ENCODE data around the gene GAP43.

GAP43 gene

GRCh38 chr3:115660646-115661337 lies 37.5 kb downstream of the GAP43 start:
- DNase-seq (ENCODE audit: low read depth in 2 of 2), result no peak

- no peak for DNase-seq (ENCODE audit: low read depth in 2 of 2)
Observed at GRCh38 chr3:115662356-115662755, 39.0 kb downstream of the GAP43 start.

DNA sequence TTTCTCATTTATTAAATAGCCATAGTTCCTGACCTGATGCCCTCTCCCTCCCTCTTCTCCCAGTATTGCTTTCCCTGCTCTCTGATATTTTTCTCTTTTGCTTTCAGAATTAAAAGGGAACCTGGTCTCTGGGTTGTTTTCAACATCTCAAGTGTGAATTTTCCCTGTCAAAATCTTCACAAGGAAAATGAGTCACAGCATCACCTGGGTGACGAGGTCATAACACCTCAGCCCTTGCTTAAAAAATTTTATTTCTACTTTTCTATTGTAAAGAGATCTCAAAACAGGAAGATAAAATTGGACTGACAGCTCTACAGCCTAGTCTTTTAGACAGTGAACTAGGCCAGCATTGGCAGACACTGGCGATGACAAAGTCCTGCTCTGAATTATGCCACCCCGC lies 40.1 kb downstream of the GAP43 start:
- DNase-seq (ENCODE audit: low read depth in 2 of 2), result no peak

- no peak for DNase-seq (ENCODE audit: low read depth in 2 of 2)
Observed at GRCh38 chr3:115666081-115666480, 42.8 kb downstream of the GAP43 start.

DNA sequence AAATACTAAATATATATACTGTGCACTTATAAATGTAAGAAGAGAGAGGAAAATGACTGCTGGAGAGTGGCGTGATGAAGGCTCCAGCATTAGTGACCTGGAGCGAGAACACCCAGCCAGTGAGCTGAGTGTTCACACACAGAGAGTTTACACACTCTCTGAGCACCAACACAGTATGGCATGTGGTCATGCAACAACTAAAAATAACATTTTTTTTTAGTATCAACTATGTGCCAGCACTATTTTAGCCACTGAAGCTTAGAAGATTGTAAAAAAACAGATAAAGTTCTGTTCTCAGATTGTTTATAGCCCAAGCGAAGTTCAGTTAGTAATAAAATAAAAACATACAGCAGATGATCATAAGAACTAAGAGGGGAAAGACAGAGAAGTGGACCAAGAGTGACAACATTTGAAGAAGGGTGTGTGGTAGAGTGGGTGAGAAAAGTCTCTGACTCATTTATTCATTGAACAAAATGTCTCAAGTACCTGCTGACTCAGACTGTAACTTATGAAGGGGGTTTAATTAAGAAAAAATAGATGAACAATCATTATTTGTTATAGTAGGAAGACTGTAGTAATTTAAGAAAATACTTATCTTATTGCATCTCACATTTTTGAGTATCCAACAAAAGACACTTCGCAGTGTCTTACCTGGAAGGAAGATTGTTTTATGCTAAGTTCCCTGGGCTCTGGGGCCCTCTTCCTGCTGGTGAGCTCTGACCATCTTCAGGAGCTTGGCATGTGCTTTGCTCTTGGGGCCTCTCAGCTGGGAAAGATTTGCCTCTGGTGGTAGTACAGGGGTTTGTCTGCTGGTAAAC lies 43.8 kb downstream of the GAP43 start:
- DNase-seq (ENCODE audit: low read depth in 2 of 2), result no peak

GRCh38 chr3:115667738-115668065 lies 44.4 kb downstream of the GAP43 start:
- no peak for DNase-seq (ENCODE audit: low read depth in 2 of 2)

- DNase-seq (ENCODE audit: low read depth in 2 of 2), result no peak
Observed at GRCh38 chr3:115670911-115671310, 47.6 kb downstream of the GAP43 start.

DNA sequence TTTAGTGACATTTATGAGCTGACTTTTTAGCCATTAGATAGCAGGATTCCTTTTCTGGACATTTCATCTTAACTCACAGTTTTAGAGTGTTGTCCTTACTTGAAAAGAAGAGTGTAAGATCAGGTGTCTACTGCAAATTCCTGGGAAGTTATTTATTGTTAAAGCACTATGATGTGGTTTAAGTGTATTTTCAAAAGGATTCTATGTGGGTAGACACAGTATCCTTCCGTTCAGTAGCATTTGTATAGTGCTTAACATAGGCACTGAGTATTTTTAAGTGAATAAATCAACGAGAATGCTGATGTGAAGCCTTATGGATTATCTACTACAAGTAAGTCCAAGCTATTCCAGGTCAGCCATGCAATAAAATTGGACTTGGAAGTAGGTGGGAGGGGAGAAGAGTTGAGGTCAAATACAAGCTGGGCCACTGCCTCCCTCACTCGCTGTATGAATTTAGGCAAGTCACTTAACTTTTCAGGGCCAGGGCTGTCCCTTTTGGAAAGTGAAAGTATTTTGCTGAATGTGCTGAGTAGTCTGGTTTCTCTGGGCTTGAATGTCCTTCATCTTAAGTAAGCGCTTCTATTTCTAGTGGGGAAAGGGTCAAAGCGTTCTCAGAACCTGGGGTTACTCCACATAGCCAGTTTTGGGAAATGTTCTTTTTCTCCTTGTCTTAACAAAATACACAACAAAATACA lies 48.6 kb downstream of the GAP43 start:
- no peak for DNase-seq (ENCODE audit: low read depth in 2 of 2)

GRCh38 chr3:115673881-115674280 lies 50.6 kb downstream of the GAP43 start:
- no peak for DNase-seq (ENCODE audit: low read depth in 2 of 2)

DNA sequence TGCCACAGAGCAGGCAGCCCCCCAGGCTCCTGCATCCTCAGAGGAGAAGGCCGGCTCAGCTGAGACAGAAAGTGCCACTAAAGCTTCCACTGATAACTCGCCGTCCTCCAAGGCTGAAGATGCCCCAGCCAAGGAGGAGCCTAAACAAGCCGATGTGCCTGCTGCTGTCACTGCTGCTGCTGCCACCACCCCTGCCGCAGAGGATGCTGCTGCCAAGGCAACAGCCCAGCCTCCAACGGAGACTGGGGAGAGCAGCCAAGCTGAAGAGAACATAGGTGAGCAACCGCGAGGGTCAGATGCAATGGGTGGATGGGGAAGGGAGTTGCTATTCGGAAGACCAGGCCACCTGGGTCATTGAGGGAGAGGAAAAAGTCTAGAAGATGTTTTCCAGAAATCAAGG lies 53.0 kb downstream of the GAP43 start:
- no peak for DNase-seq (ENCODE audit: low read depth in 2 of 2)

DNA sequence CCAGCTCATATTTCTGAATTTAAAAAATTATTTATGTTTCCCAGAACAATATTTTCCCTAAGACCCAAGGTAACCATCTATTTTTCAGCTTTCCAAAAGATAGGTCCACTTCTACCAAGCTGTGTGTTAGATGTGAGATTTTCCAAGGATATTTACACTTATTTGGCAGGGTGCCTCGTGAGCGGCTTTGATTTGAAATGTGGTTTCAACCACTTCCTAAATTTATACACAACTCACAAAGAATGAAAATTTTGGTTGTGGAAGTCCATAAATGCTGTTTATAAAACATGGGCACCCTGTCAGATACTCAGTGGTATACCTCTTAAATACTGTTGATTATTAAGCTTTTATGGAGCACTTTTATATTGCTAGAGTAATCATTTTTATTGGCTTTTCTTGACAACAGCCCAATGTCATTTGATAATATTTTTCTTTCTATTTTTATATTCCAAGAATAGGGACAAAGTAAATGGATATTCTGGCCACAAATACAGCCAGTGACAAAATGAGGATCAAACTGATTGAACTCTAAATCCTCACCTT lies 57.6 kb downstream of the GAP43 start:
- no peak for DNase-seq (ENCODE audit: low read depth in 2 of 2)

DNA sequence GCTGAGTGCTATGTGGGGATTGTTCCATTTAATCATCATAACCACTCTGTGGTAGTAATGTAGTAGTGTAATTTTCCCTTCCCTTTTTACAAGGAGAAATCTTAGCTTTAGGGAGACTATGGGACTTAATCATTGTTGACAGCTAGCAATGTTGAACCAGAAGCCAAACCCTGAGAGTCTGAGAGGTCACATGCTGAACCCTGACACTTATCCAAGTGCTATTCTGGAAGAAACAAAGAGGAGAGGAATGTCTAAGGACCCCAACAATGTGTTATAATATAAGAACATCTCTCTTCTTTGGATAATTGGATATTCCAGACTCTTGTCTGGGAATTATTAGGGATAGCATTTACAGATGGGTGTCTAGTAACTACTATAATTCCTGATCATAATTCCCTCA lies 58.4 kb downstream of the GAP43 start:
- DNase-seq (ENCODE audit: low read depth in 2 of 2), result no peak

DNA sequence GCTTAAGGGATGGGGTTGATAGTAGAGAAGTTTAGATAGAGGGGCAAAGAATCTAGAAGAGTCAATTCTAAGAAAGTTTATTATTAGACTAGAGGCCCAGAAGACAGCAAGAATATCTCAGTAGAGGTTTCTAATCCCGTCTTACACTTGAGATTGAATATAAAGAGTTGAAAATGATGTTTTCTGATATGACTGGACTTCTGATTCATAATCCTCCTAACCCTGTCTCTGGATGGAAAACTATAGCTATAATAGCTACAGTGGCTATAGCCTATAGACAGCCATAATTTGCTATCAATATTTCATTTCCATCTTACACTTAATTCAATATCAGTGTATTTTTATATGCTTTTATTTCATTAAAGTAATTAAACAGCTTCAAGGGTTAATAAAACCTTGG lies 60.0 kb downstream of the GAP43 start:
- DNase-seq (ENCODE audit: low read depth in 2 of 2), result no peak

DNA sequence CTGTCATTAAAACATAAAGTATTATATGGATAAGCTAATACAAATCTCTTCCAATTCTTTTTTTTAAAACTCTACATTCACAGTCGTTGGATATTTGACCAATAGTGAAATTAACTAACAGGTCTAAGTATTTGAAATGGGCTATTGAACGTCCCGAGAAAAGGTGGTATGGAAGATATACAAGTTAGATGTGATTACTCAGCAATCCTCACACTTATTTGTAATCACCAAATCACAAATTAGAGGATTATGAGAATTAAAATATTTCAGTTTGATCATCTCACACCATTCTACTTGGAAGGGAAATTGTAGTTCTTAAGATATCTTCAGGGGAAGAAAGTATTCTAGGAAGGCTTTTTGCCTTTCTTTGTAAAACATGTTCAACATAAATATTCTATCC lies 60.5 kb downstream of the GAP43 start:
- DNase-seq (ENCODE audit: low read depth in 2 of 2), result no peak

- DNase-seq (ENCODE audit: low read depth in 2 of 2), result no peak
Observed at GRCh38 chr3:115685097-115685496, 61.8 kb downstream of the GAP43 start.

DNA sequence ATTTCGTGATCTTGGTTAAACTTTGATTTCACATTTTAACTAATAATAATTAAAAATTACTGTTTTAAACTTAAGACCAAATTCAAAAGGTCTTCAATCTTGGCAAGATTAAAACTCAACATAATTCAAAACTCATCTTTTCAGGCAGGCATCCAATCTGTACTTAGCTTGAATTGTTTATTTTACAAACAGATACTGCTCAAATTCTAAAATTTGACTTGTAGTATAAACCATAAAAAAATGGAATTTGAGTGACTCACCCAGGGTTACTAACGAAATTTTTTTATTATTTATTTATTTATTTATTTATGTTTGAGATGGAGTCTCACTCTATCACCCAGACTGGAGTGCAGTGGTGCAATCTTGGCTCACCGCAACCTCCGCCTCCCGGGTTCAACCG lies 64.4 kb downstream of the GAP43 start:
- no peak for DNase-seq (ENCODE audit: low read depth in 2 of 2)

GRCh38 chr3:115688418-115688817 lies 65.1 kb downstream of the GAP43 start:
- DNase-seq (ENCODE audit: low read depth in 2 of 2), result no peak

- no peak for DNase-seq (ENCODE audit: low read depth in 2 of 2)
Observed at GRCh38 chr3:115689928-115690327, 66.6 kb downstream of the GAP43 start.

DNA sequence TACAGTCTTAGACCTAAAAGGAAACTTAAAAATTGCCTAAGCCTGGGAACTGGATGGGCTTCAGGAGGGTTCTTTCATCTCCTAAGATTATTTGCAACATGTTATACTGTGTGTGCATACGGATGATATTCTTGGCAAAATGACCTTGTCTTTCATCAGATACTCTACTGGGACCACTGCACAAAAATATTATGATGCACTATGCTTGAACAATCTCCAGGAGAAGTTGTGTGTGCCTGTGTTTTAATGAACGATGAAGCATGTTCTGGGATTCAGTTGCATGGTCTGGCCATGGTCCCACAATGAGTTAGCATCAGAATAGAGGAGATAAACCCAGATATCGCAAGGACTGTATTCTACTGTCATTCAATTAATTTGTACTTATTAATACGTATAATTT lies 68.7 kb downstream of the GAP43 start:
- no peak for DNase-seq (ENCODE audit: low read depth in 2 of 2)

DNA sequence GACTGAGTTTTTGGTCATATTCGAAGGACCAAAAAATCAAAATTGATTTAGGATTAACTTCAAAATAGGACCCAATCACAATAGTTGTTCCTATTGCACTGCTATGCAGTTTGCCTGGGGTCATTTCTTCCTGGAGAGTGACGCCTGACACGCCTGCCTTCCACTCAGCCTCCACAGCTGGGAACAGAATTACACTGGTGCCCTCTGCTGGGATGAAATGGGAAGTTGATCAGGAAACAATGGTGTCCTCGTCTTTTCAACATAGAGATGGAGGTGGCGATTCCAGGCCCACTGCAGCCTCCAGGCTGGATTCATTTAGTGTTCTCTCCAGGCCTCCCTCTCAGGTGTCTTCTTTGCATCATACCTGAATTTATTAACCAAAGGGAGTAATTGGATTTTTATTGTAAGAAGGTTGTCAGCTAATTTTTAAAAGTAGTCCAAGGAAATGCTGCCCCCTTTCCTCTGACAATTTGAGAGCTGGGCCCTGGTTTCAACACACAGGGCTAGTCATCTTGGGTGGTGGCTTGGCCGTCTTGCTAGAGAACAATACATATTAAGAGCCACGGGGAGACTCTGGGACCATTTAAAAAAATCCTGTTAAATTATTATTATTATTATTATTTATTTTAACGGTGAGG lies 69.7 kb downstream of the GAP43 start:
- peak; percentile 8 to 24 for DNase-seq (ENCODE audit: low read depth in 2 of 2)

DNA sequence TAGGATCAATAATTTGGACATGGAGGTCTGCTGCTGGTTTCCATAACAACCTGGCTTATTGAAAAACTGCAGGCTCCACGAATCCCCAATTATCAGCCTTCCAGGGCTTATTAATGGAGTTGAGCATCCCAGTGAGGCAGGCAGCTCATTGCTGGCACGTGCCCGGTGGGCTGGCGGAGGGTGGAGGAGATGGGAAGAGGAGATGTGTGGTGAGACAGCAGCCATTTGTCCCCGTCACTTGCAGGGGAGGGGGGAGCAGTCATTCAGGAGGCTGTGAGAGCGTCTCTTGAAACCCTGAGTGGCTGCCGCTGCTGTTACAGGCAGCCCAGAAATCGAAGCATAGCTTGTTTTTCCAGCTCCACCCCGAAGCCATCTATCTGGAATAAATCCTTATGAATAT lies 70.6 kb downstream of the GAP43 start:
- DNase-seq (ENCODE audit: low read depth in 2 of 2), result no peak

DNA sequence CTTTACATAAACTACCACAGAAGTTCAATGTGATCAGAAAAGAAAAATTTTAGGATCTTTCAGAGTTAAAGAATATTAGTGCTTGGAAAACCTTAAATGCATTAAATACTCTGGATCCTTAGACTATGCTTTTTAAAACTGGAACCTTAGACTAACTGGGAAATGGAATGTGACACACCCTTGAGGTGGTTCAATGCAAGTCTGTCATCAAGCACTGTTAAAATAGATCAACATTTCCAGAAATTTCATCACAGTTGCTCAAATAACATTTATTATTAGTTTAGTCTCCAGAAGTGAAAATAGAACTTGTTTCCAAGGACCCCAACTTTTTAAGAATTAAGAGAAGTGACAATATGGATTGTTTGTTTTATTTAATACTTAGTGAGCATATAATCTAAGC lies 71.8 kb downstream of the GAP43 start:
- DNase-seq (ENCODE audit: low read depth in 2 of 2), result no peak
